Measurements from ENCODE around the gene KMT2B. TPM values are rescaled to one million over a fixed set of nuclear protein-coding genes. Genes with fewer than 3 reads are reported as not detected.

Gene KMT2B
- total and polyA plus RNA-seq, 2 of the 8 experiments (the other 6 are each of a cell fraction or from before 2014, with no cell fraction given): 26.7 to 38.6 TPM

DNA sequence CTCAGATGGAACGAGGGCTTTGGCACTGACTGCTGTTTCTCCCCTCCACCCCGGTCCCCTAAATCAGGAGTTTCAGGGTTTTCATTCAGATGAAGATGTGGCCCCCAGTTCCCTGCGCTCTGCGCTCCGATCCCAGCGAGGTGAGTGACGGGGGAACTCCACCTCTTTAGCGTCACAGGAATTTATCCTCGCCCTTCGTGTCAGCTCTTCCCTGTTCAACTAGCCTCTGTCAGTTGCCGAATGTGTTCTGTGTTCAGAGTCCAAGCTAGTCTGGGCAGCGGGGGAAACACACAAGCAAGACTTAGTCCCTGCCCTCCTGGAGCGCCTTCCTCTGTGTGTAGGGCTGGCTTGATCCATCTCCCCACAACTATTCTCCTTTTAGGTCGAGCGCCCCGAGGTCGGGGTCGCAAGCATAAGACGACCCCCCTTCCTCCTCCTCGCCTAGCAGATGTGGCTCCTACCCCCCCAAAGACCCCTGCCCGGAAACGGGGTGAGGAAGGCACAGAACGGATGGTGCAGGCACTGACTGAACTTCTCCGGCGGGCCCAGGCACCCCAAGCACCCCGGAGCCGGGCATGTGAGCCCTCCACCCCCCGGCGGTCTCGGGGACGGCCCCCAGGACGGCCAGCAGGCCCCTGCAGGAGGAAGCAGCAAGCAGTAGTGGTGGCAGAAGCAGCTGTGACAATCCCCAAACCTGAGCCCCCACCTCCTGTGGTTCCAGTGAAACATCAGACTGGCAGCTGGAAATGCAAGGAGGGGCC lies 1.8 kb downstream of the KMT2B start (continued):
- TF ChIP-seq, protein P1, sequence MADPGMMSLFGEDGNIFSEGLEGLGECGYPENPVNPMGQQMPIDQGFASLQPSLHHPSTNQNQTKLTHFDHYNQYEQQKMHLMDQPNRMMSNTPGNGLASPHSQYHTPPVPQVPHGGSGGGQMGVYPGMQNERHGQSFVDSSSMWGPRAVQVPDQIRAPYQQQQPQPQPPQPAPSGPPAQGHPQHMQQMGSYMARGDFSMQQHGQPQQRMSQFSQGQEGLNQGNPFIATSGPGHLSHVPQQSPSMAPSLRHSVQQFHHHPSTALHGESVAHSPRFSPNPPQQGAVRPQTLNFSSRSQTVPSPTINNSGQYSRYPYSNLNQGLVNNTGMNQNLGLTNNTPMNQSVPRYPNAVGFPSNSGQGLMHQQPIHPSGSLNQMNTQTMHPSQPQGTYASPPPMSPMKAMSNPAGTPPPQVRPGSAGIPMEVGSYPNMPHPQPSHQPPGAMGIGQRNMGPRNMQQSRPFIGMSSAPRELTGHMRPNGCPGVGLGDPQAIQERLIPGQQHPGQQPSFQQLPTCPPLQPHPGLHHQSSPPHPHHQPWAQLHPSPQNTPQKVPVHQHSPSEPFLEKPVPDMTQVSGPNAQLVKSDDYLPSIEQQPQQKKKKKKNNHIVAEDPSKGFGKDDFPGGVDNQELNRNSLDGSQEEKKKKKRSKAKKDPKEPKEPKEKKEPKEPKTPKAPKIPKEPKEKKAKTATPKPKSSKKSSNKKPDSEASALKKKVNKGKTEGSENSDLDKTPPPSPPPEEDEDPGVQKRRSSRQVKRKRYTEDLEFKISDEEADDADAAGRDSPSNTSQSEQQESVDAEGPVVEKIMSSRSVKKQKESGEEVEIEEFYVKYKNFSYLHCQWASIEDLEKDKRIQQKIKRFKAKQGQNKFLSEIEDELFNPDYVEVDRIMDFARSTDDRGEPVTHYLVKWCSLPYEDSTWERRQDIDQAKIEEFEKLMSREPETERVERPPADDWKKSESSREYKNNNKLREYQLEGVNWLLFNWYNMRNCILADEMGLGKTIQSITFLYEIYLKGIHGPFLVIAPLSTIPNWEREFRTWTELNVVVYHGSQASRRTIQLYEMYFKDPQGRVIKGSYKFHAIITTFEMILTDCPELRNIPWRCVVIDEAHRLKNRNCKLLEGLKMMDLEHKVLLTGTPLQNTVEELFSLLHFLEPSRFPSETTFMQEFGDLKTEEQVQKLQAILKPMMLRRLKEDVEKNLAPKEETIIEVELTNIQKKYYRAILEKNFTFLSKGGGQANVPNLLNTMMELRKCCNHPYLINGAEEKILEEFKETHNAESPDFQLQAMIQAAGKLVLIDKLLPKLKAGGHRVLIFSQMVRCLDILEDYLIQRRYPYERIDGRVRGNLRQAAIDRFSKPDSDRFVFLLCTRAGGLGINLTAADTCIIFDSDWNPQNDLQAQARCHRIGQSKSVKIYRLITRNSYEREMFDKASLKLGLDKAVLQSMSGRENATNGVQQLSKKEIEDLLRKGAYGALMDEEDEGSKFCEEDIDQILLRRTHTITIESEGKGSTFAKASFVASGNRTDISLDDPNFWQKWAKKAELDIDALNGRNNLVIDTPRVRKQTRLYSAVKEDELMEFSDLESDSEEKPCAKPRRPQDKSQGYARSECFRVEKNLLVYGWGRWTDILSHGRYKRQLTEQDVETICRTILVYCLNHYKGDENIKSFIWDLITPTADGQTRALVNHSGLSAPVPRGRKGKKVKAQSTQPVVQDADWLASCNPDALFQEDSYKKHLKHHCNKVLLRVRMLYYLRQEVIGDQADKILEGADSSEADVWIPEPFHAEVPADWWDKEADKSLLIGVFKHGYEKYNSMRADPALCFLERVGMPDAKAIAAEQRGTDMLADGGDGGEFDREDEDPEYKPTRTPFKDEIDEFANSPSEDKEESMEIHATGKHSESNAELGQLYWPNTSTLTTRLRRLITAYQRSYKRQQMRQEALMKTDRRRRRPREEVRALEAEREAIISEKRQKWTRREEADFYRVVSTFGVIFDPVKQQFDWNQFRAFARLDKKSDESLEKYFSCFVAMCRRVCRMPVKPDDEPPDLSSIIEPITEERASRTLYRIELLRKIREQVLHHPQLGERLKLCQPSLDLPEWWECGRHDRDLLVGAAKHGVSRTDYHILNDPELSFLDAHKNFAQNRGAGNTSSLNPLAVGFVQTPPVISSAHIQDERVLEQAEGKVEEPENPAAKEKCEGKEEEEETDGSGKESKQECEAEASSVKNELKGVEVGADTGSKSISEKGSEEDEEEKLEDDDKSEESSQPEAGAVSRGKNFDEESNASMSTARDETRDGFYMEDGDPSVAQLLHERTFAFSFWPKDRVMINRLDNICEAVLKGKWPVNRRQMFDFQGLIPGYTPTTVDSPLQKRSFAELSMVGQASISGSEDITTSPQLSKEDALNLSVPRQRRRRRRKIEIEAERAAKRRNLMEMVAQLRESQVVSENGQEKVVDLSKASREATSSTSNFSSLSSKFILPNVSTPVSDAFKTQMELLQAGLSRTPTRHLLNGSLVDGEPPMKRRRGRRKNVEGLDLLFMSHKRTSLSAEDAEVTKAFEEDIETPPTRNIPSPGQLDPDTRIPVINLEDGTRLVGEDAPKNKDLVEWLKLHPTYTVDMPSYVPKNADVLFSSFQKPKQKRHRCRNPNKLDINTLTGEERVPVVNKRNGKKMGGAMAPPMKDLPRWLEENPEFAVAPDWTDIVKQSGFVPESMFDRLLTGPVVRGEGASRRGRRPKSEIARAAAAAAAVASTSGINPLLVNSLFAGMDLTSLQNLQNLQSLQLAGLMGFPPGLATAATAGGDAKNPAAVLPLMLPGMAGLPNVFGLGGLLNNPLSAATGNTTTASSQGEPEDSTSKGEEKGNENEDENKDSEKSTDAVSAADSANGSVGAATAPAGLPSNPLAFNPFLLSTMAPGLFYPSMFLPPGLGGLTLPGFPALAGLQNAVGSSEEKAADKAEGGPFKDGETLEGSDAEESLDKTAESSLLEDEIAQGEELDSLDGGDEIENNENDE (IDR thresholded peaks at IDR 0.05; ENCODE audit: insufficient replicate concordance, low read length): no peak
- TF ChIP-seq NANOG (IDR thresholded peaks at IDR 0.05; ENCODE audit: insufficient read depth, low read depth, low read length, poor library complexity, severe bottlenecking): no peak

Measured in H1 (cell line).